GM18858 (cell line): ENCODE results near the gene C17orf114.
A peak's percentile ranks its signal among the peaks of the same experiment; 100 is the strongest.
"Not testable (repeated sequence)": the region's sequence is repeated elsewhere in the genome, so short reads cannot be mapped to it uniquely, and the experiment has no call there.

ENCODE experiments used
- ATAC-seq: cut with Tn5 transposase; IDR thresholded peaks from one replicate; pipeline ENCODE4 v1.9.1; 2021; ENCODE audit not compliant: unreplicated experiment

Gene C17orf114

DNA sequence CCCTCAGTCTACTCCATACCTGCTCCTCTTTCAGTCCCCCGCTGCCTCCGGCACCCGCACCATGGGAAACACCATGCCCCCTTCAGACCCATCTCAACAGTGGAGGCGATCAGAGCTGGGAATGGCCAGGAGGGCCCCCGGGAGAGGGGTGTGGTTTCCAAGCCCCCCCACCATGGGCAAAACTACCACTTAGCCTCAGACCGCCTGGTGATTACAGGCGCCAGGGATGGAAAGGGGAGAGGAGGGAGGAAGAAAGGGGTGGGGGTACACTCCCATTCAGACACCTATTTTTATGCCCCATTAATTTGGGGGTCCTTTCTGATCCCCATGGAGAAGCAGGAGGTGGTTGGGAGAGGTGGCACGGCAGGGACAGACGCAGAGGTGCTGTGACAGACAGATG lies at the start of gene C17orf114:
C17orf114 (minus strand) TSS at position 101 of the 400 bp plus-strand sequence.
- ATAC-seq: no peak

GRCh38 chr17:4851084-4851483 lies 49.0 kb upstream of the C17orf114 start:
- no peak for ATAC-seq

DNA sequence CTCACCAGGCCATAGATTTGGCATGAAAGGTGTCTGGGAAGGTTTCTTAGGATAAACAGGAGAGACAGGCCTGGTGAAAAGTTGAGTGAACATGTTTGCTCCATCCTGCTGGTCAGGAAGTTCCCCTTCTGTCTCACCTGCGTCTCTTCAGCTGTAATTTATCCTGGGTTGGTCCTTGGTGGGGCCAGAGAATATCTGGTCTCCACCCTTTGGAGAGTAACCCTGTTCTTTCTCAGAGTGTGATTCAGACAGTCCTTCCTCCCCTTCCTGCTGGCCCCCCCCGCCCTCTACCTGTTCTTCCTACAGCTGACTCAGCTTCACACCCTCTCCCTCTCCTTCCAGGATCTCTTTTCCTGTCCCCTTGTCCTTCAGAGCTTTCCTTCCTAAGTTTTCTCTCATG lies 48.1 kb upstream of the C17orf114 start:
- no peak for ATAC-seq

- no peak for ATAC-seq
These were observed 46.9 kb upstream of the C17orf114 start for GRCh38 chr17:4849011-4849536.

- no peak for ATAC-seq
These were observed 44.7 kb upstream of the C17orf114 start for GRCh38 chr17:4846635-4847390.

DNA sequence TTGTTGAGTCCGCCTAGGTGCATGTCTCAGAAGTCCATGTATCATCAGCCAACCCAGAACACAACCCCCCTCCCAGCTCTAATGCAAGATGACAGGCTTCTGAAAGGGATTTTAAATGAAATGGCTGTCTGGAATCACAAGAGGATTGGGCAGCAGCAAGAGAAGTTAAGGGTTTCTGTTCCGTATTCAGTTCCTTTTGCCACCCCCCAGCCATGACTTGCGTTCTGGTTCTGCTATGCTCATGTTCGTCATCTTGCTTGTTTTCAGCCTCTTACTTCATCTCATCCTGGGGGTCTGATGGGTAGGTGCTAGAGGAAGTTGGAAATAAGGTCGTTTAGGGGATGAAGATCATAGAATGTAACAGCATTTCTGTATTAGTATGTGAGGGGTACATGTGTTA lies 43.0 kb upstream of the C17orf114 start:
- no peak for ATAC-seq

DNA sequence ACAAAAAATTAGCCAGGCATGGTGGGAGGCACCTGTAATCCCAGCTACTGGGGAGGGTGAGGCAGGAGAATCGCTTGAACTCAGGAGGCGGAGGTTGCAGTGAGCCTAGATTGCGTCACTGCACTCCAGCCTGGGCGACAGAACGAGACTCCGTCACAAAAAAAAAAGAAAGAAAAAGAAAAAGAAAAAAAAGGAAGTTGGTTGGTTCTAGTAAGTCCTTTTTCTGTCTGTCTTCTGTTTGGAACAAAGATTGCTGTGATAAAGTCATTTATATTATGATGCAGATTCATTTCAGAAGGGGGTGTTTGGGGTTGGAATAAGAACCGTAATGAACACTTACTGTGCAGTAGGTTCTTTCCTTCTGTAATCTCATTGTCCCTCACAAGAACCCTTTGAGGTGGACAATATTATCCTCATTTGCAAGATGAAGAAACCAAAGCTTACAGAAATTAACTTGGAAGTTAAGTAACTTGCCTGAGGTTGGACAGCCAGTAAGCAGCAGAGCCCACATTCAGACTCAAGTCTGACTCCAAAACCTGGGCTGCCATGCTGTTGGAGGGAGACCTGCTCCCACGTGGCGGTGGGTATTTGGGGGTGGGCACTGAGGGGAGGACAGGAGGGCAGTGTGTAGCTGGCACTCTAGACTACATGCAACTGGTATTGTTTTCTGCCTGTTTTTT lies 41.3 kb upstream of the C17orf114 start:
- ATAC-seq: no peak

GRCh38 chr17:4842376-4842775 lies 40.2 kb upstream of the C17orf114 start:
- no peak for ATAC-seq

- no peak for ATAC-seq
These were observed 38.7 kb upstream of the C17orf114 start for GRCh38 chr17:4840893-4841242.

- ATAC-seq: no peak
These were observed 38.1 kb upstream of the C17orf114 start for GRCh38 chr17:4839965-4840892.

GRCh38 chr17:4839221-4839620 lies 37.1 kb upstream of the C17orf114 start:
- ATAC-seq: no peak

- ATAC-seq: no peak
These were observed 36.2 kb upstream of the C17orf114 start for GRCh38 chr17:4838309-4838785.

DNA sequence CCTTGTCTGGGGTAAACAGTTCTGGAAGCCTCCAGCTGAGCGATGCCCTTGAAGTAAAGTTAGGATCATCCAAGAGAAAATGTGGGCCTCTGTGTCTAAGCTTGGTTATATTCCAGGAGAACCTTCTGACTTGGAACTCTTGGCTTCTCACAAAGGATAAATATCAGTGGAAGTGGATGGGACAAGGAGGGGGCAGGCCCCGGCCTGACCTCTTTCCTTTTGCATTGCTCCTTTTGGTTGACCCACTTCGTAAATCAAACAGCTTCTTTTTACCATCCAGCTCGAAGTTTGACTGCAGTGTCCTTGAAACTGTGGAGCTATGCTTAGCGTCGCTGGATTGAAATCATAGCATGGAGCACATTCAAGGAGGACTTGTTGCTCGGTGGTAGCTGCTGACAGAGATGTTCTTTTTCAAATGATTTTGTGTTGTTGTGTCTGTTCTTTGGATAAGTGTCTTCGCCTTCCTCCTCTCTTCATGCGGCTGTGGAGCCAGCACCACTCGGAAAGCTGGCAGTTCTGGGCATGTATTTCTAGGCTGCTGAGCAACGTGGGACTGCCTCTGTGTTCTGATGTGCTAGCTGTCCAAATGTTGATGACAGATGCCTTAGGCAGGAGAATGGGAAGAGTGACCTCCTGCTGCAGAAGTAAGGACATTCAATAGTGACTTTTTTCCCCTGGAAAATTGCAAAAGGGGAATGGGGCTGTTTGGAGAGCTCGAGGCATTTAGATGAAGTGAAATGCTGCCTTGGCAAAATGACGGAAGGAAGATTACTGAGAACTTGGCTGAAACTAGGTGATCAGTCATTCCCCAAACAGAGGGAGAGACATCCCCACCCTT lies 35.6 kb upstream of the C17orf114 start:
- no peak for ATAC-seq

DNA sequence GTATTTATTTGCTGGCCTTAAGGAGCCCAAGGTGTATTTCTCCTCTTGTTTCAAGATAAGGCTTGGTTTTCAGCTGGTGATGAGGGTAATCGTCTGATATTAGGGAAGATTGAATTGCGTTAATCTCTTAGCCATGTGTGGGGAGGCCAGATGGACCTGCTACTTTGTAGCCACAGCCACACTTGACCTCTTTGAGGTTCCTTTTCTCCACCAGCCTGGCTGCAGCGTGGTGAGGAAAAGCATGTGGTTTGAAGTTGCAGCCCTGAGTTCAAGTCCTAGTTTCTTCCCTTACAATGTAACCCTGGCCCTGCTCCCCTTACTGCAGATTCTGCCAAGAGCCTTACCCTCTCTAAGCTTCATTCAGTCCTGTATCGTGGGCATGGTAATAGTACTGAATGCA lies 34.1 kb upstream of the C17orf114 start:
- ATAC-seq: no peak

DNA sequence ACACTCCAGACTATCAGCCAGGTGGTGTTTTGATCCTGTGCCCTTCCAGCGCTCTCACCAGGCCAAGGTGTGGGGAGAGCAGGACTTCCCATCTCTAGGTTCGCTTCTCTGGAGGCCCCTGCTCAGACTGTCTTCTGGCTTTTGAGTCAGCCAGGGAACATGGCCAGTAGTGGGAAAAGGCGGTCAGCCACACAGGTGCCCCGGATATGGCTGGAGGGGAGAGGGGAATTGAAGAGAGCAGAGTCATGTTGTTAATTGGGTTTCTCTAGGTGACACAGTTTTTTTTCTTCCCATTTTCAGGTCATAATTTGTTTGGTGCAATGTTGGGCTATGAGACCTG lies 32.5 kb upstream of the C17orf114 start:
- ATAC-seq: no peak

GRCh38 chr17:4833941-4834680 lies 32.0 kb upstream of the C17orf114 start:
- no peak for ATAC-seq

DNA sequence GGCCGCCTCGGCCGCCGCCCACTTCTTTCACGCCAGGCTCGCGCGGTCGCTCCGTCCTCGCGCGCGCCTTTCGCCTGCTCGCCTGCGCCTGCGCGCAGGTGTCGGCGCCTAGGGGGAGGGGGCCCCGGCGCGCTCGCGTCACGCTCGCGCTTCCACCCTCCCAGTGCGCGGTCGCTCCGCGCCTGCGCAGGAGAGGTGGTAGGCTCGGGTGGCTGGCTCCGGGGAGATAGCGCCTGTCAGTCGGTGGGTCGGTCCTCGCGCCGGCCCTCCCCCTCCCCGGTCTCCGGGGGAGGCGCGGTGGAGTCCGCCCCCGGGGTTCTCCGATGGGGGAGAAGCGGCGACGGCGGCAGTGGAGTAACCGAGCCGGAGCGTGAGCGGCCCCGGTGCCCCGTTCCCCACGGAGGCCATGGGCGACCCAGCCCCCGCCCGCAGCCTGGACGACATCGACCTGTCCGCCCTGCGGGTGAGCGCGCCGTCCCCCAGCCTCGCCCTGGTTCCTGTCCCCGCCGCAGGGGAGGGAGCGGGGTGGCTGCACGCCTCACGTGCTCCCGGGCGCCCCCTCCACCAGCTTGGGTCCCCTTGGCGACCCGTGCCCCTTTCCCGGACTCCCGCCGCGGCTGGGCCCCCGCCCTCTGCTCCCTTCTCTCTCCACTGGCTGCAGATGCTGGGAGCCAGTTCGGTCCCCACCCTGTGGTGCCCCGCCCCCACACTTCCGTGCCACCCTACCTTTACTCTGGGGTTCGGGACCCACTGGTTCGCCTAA lies 31.2 kb upstream of the C17orf114 start, which contains the start of gene MINK1:
MINK1 (plus strand) TSS at position 163 of the 763 bp plus-strand sequence; CDS start at position 407, 244 bp downstream.
- ATAC-seq: peak; percentile 79

DNA sequence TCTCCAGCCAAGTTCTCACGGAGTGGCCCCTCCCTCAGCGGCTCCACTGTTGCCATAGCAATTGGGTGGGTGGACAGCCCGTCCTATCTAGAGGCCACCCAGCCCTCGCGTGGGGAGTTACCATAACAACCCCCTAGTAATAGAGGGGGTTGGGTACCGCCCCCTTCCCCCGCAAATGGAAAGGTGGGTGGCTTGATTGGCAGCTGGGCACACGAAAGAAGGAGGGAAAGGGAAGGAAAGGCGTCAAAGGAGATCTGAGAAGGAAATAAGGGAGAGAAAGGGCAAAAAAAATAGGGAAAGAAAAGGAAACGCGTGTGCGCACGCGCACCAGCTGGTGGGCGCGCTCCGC lies 30.7 kb upstream of the C17orf114 start:
- ATAC-seq: not testable (repeated sequence)

GRCh38 chr17:4827399-4827798 lies 25.3 kb upstream of the C17orf114 start:
- ATAC-seq: no peak
